Activated CD8-positive, alpha-beta T cell treated with anti-CD3 and anti-CD28 coated beads, Interleukin-2, amount 10 ng/mL, durations not matched to agents 7 days and 5 days (primary cell): Measurements from ENCODE around the gene CCR9. TPM values are rescaled to one million over a fixed set of nuclear protein-coding genes. Genes with fewer than 3 reads are reported as not detected.
A peak's percentile ranks its signal among the peaks of the same experiment; 100 is the strongest.

Source experiments
- ATAC-seq: fragments of 150-1000 bp; cut with Tn5 transposase; one replicate; pipeline ENCODE4 v1.10.0; 2021; ENCODE audit warnings: moderate library complexity
- CTCF ChIA-PET: fragments of 350-600 bp; sonication (Branson Sonifier 250); formaldehyde crosslinking; loops from one replicate; lab custom pipeline; 2021; ENCODE audit warnings: antibody characterized with exemption; lab: Charles Lee
- POLR2A ChIA-PET: fragments of 350-600 bp; sonication (Branson Sonifier 250); formaldehyde crosslinking; loops from one replicate; lab custom pipeline; 2021; ENCODE audit warnings: antibody characterized with exemption; lab: Charles Lee
- DNase-seq: peaks from one replicate; pipeline ENCODE4 v3.0.0-alpha.2; 2020
- H3K27ac Mint-ChIP-seq: one replicate; pipeline ENCODE4 v1.8.0; 2021; ENCODE audit warnings: mild to moderate bottlenecking, mixed read lengths
- H3K27me3 Mint-ChIP-seq: one replicate; pipeline ENCODE4 v1.8.0; 2021; ENCODE audit warnings: low read depth, mixed read lengths
- H3K36me3 Mint-ChIP-seq: one replicate; pipeline ENCODE4 v1.8.0; 2021; ENCODE audit warnings: low read depth, mixed read lengths
- H3K4me1 Mint-ChIP-seq: one replicate; pipeline ENCODE4 v1.8.0; 2021; ENCODE audit warnings: low read depth, mixed read lengths
- H3K4me3 Mint-ChIP-seq: one replicate; pipeline ENCODE4 v1.8.0; 2021; ENCODE audit warnings: mild to moderate bottlenecking, mixed read lengths
- H3K9me3 Mint-ChIP-seq: one replicate; pipeline ENCODE4 v1.8.0; 2022; ENCODE audit warnings: mixed read lengths; ENCODE audit not compliant: insufficient read depth
- total RNA-seq, 2 experiments: library from RNA; stranded (reverse); gene quantifications; one replicate each; pipeline ENCODE4 v1.2.3, GENCODE V29; 2021

The CCR9 gene
- total RNA-seq, 2 experiments from 2014 or later, result 0.08 TPM; not detected in 1

DNA sequence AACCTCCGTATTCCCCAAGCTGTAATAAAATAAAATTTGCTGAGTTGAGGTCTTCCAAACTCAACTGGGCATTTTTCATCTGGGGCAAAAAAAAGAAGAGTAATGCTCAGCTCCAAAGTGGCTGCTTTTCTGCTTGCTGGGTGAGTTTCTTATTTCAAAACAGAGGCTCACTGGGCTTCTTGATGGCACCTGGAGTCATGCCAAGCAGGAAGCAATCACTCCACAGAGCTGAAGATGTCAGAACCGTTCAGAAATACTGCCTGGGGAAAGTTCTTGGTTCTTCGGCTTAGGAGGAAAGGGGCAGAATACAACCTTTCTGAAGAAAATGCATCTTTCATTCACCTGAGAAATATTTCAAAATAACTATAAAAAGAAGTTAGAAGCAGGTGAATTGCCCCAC is 4.1 kb downstream of the CCR9 start:
- DNase-seq, result no peak

DNA sequence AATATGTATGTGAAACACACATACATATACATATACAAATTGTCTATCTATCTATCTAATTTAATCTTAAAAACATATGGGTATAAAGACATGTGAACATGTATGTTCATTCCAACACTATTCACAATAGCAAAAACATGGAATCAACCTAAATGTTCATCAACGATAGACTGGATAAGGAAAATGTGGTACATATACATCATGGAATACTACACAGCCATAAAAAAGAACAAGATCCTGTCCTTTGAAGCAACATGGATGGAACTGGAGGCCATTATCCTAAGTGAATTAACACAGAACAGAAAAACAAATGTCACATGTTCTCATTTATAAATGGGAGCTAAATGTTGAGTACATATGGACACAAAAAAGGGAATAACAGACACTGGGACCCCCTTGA is 5.8 kb downstream of the CCR9 start:
- DNase-seq, result no peak
- CTCF ChIA-PET, result interaction anchor here (1.3 to 1.5 kb wide), 2 partner anchors 13 to 36 kb away, joined by 3 read pairs; no protein-coding TSS in a partner anchor

More for the DNA sequence above, 4.1 kb downstream of the CCR9 start:
- Mint-ChIP-seq H3K9me3 (peaks cover 5% of the 10 kb centered on the region), H3K27ac (no peak overlapping the region), H3K4me1 (peaks cover 33% of the 10 kb centered on the region), H3K27me3 (peaks cover 58% of the 10 kb centered on the region), H3K4me3 (peak overlapping the region; percentile 53), H3K36me3 (peaks cover 6% of the 10 kb centered on the region)
- ATAC-seq, result no peak
- ChIA-PET CTCF (interaction anchor here (1.2 kb wide), 1 partner anchor 189 kb away, joined by 3 read pairs; no protein-coding TSS in a partner anchor), POLR2A (no interaction called here)

DNA sequence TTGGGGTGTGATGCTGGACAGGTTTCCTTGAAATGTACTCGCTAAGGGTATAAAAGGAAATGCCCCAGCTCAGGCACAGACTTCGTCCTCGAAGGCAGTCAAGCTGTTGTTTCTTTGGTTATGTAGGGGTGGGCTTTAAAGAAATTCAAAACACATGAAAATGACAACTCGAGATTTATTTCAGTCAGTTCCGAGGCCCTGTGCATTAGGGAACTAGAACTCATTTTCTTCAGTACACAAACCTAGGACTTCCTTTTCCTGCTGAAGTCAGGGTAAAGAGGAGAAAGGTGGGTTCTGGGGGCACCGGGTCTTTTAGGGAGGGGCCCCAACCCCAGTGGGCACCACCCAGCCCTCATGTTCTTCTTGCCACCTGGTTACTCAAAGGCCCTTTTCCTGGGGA is 7.7 kb downstream of the CCR9 start:
- POLR2A ChIA-PET, result no interaction called here
- H3K27ac Mint-ChIP-seq, result no peak overlapping the region

More for the DNA sequence above, 5.8 kb downstream of the CCR9 start:
- H3K27ac Mint-ChIP-seq, result no peak overlapping the region
- H3K4me3 Mint-ChIP-seq, result no peak overlapping the region
- peaks cover 5% of the 10 kb centered on the region for H3K9me3 Mint-ChIP-seq
- POLR2A ChIA-PET, result no interaction called here
- no peak for ATAC-seq
- peaks cover 55% of the 10 kb centered on the region for H3K27me3 Mint-ChIP-seq
- peaks cover 6% of the 10 kb centered on the region for H3K36me3 Mint-ChIP-seq
- H3K4me1 Mint-ChIP-seq, result peaks cover 33% of the 10 kb centered on the region

DNA sequence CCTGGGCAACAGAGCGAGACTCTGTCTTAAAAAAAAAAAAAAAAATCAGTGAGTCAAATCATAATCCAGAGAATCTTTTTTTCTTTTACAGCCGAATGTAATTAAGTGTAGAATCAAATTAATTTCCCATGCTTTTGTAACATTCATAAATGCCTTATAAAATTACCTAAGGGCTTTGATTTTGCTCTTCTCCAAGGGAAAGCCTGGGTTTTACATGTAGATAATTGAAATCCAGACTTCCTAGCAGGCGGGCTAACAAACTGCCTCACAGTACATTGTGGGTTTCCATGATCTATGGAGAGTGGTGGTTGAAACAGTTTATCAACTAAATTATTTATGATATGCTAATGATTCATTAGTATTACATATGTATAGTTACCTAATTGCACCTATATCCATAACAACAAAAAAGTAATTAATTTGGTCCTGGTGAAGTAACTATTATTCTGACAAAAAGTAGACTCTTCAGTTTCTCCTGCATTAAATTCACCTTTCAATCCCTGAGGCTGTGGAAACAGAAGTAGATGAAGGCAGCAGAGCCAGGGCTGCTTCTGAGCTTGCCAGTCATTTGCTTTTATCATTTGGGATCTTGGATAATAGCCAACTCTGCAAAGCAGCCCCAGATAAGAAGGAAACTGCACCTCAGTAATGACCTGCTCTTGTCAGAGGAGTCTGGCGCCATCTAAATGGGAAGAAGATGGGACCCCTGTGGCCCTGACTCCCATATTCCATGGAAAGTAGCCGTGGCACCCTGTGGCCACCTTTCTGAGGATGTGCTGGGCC is 9.5 kb downstream of the CCR9 start:
- H3K4me1 Mint-ChIP-seq, result peaks cover 27% of the 10 kb centered on the region
- ChIA-PET CTCF (no interaction called here), POLR2A (no interaction called here)
- peaks cover 53% of the 10 kb centered on the region for H3K27me3 Mint-ChIP-seq
- H3K27ac Mint-ChIP-seq, result no peak overlapping the region
- peaks cover 6% of the 10 kb centered on the region for H3K36me3 Mint-ChIP-seq
- H3K4me3 Mint-ChIP-seq, result no peak overlapping the region
- H3K9me3 Mint-ChIP-seq, result peaks cover 5% of the 10 kb centered on the region
- ATAC-seq, result no peak
- no peak for DNase-seq

More for the DNA sequence above, 7.7 kb downstream of the CCR9 start:
- DNase-seq, result no peak
- no peak overlapping the region for H3K4me3 Mint-ChIP-seq
- peaks cover 33% of the 10 kb centered on the region for H3K4me1 Mint-ChIP-seq
- CTCF ChIA-PET, result interaction anchor here (0.9 kb wide), 1 partner anchor 182 kb away, joined by 3 read pairs; no protein-coding TSS in a partner anchor
- H3K9me3 Mint-ChIP-seq, result peaks cover 5% of the 10 kb centered on the region
- peaks cover 59% of the 10 kb centered on the region for H3K27me3 Mint-ChIP-seq
- no peak for ATAC-seq
- H3K36me3 Mint-ChIP-seq, result peaks cover 6% of the 10 kb centered on the region

DNA sequence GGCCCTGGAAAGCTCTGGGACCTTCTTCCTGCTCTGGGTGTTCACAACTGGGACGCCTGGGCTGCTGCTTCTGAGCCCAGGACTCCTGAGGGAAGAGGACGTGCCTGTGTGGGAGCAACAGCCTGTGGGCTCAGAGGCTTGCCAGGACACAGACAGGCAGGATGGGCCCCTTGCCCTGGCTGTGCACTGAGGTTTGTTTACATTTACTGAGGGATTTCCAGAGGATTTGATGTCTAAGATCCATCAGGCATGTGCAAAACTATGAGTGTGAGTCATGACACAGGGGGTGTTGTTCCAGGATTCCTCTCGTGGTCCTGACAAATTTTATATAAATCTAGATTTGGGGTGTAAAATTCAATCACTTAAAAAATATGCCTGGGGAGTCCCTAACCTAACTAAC is 10.6 kb downstream of the CCR9 start:
- DNase-seq (no peak), ATAC-seq (no peak)
- H3K36me3 Mint-ChIP-seq, result peaks cover 2% of the 10 kb centered on the region
- ChIA-PET CTCF (interaction anchor here (0.7 kb wide), 1 partner anchor 22 kb away, joined by 3 read pairs; no protein-coding TSS in a partner anchor), POLR2A (no interaction called here)
- H3K9me3 Mint-ChIP-seq, result peaks cover 5% of the 10 kb centered on the region
- no peak overlapping the region for H3K27ac Mint-ChIP-seq
- peaks cover 48% of the 10 kb centered on the region for H3K27me3 Mint-ChIP-seq
- H3K4me3 Mint-ChIP-seq, result no peak overlapping the region
- peaks cover 21% of the 10 kb centered on the region for H3K4me1 Mint-ChIP-seq

DNA sequence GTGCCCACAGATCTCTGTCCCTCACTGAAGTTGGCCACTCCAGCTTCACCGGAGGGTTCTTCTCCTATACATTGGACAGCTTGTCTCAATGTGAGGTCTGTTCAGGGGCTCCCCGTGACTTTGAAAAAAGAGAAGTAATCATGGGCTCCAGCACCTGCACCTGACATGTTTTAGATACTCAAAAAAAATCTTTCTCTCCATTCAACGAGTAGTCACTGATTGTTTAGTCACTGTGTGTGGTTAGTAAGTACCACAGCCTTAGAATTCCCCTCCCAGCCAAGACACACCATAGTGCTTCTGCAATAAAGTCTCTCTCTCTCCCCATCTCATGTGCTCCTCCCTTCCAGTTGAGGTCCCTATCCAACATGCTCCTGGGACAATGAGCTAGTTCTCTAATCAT is 18.6 kb downstream of the CCR9 start:
- peaks cover 26% of the 10 kb centered on the region for H3K4me1 Mint-ChIP-seq
- H3K36me3 Mint-ChIP-seq, result peaks cover 10% of the 10 kb centered on the region
- peaks cover 3% of the 10 kb centered on the region for H3K9me3 Mint-ChIP-seq
- DNase-seq (no peak), ATAC-seq (no peak)
- ChIA-PET CTCF (interaction anchor here (1.0 to 1.5 kb wide), 3 partner anchors 13 to 24 kb away, joined by 3 read pairs; partner anchors contain the start of gene CCR9), POLR2A (no interaction called here)
- H3K27me3 Mint-ChIP-seq, result peaks cover 24% of the 10 kb centered on the region
- H3K4me3 Mint-ChIP-seq, result no peak overlapping the region
- H3K27ac Mint-ChIP-seq, result no peak overlapping the region

DNA sequence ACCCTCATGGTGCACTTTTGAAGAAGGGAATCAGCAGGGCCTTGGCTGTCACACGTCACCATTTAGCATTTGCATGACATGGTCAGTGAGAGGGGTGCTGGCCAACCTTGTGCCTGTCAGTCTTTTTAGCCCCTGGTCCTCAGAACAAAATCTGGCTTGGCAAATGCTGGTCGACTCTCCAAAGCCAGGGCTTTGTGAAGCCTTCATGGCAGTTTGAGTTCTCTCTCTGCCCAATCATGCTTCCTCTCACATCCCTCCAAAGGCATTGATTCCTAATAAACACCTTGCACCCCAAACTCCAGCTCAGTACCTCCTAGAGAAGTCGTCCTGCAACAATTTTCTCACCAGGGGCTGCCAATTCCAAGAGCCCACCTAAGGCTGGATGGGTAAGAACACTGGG is 19.4 kb downstream of the CCR9 start:
- Mint-ChIP-seq H3K36me3 (peaks cover 10% of the 10 kb centered on the region), H3K4me3 (no peak overlapping the region), H3K27me3 (peaks cover 26% of the 10 kb centered on the region), H3K27ac (no peak overlapping the region), H3K9me3 (peaks cover 3% of the 10 kb centered on the region), H3K4me1 (peaks cover 29% of the 10 kb centered on the region)
- ATAC-seq (no peak), DNase-seq (no peak)
- POLR2A ChIA-PET, result no interaction called here
- CTCF ChIA-PET, result no interaction called here

DNA sequence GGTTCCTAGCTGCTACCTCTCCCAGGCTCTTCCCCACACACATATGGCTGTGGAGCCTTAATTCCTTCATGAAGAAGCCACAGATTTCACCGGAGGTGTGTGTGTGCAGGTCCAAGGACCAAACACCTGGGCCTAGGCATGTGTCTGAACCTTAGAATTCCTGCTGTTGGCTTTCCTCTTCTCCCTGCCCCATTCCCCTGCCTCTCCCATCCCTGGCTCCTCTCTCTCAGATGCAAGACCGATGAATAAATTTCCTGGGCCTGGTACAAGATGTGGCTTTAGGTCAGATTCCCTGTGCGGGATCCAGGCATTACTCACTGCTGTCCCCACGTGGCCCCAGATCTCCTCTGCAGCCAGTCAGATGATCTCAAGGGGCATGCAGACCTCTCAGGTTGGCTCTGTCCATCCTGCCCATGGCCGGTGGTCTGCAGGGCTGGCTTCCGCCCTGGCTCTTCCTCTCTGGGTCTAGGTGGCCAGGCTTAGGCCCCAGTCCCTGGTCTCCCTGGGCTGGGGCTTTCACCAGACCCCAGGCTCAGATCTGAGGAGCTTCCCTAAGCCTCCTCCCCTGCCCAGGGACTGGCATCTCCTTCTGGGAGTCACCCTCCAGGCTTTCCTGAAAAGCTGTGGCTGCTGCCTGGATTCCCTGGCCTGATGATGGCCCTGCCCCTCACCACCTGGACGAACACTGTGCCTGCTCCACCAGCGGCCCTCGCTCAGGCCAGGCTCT is 20.5 kb downstream of the CCR9 start:
- peaks cover 23% of the 10 kb centered on the region for H3K27me3 Mint-ChIP-seq
- no peak for DNase-seq

DNA sequence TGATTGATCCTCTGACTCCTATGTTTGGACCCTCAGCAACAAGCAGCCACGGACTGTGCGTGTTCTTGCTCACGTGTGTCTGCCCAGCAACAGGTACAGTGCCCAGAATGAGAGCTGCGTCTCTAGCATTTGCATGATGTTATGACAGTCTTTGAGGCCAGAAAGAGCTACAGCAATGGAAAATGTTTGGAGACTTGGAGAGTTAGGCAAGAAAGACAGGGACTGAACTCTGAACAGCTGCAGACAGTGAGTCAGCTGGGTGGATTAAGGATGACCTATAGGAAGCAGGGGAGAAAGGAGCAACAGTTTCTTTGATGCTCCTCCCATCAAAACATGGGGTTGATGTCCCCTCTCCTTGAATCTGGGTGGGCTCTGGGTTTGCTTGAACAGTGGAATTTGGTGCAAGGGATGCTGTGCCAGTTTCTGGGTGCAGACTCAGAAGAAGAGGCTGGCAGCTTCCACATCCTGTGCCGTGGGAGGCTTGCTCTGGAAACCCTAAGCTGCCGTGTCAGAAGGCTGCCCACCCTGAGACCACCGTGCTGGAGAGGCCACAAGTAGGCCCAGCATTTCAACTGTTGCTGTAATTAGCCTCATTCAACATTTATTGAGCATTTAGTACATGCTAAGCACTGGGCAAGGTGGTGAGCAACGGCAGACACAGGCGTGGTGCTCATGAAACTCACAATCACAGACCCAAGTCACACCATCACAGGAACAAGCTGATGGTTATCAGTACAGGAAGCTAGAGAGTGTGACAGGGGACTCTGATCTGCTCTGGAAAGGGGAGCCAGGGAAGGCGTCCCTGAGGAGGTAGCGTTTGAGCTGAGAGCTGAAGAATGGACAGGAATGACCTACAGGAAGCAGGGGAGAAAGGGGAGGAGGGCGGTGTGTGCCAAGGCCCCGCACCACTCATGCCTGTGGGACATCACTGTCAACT is 21.7 kb downstream of the CCR9 start:
- no peak overlapping the region for H3K4me3 Mint-ChIP-seq
- peaks cover 10% of the 10 kb centered on the region for H3K36me3 Mint-ChIP-seq
- ChIA-PET POLR2A (interaction anchor here (0.8 kb wide), 1 partner anchor 12 kb away, joined by 5 read pairs; no protein-coding TSS in a partner anchor), CTCF (interaction anchor here (0.7 to 2.4 kb wide), 5 partner anchors 22 to 205 kb away, joined by 3 to 7 read pairs (median 3); no protein-coding TSS in a partner anchor)
- H3K4me1 Mint-ChIP-seq, result peaks cover 29% of the 10 kb centered on the region
- DNase-seq (peak; percentile 59), ATAC-seq (peak; percentile 94)
- H3K9me3 Mint-ChIP-seq, result peaks cover 3% of the 10 kb centered on the region
- H3K27ac Mint-ChIP-seq, result peak overlapping the region; percentile 51
- peaks cover 29% of the 10 kb centered on the region for H3K27me3 Mint-ChIP-seq

More for the DNA sequence above, 20.5 kb downstream of the CCR9 start:
- Mint-ChIP-seq H3K27ac (no peak overlapping the region), H3K9me3 (peaks cover 3% of the 10 kb centered on the region), H3K4me3 (no peak overlapping the region), H3K36me3 (peaks cover 10% of the 10 kb centered on the region), H3K4me1 (peaks cover 29% of the 10 kb centered on the region)
- POLR2A ChIA-PET, result no interaction called here
- CTCF ChIA-PET, result interaction anchor here (1.0 kb wide), 2 partner anchors 32 to 172 kb away, joined by 3 read pairs; no protein-coding TSS in a partner anchor
- no peak for ATAC-seq

DNA sequence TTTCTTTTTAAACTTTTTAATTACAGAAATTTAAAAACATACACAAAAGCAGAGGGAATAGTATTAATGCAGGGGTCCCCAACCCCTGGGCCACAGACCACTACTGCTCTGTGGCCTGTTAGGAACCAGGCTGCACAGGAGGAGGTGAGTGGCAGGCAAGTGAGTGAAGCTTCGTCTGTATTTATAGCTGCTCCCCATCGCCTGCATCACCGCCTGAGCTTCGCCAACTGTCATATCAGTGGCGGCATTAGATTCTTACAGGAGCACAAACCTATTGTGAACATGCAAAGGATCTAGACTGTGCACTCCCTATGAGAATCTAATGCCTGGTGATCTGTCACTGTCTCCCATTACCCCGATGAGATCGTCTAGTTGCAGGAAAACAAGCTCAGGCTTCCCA is 22.4 kb downstream of the CCR9 start:
- peaks cover 29% of the 10 kb centered on the region for H3K4me1 Mint-ChIP-seq
- no peak for ATAC-seq
- CTCF ChIA-PET, result interaction anchor here (0.7 to 2.4 kb wide), 4 partner anchors 19 to 205 kb away, joined by 3 to 7 read pairs (median 4); no protein-coding TSS in a partner anchor
- H3K27me3 Mint-ChIP-seq, result peaks cover 34% of the 10 kb centered on the region
- POLR2A ChIA-PET, result interaction anchor here (0.8 kb wide), 1 partner anchor 11 kb away, joined by 5 read pairs; no protein-coding TSS in a partner anchor
- DNase-seq, result no peak
- no peak overlapping the region for H3K27ac Mint-ChIP-seq
- peaks cover 10% of the 10 kb centered on the region for H3K36me3 Mint-ChIP-seq
- peaks cover 3% of the 10 kb centered on the region for H3K9me3 Mint-ChIP-seq
- H3K4me3 Mint-ChIP-seq, result no peak overlapping the region

DNA sequence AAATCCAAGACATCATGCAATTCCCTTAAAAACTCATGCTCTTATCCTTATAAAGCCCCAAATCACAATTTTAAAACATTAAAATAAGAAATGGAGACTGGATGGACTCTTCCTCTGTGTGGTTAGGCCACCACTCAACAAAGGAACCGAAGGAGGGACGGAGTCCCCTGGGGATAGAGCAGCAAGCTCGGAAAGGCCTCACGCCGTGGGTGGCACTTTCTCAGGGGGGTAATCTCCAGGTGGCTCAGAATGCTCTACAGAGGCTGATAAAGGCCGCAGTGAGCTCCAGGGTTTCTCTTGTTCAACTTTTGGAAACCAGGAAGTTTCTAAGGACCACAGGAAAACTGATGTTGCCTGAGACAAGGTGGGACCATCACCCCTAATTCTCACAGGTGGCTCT is 23.2 kb downstream of the CCR9 start:
- ATAC-seq, result no peak
- Mint-ChIP-seq H3K27me3 (peaks cover 34% of the 10 kb centered on the region), H3K9me3 (peaks cover 3% of the 10 kb centered on the region), H3K27ac (no peak overlapping the region), H3K4me3 (no peak overlapping the region), H3K4me1 (peaks cover 30% of the 10 kb centered on the region), H3K36me3 (peaks cover 10% of the 10 kb centered on the region)
- CTCF ChIA-PET, result interaction anchor here (1.2 to 2.4 kb wide), 2 partner anchors 18 to 20 kb away, joined by 3 to 7 read pairs; no protein-coding TSS in a partner anchor
- no peak for DNase-seq
- POLR2A ChIA-PET, result no interaction called here
